DOHH2 (cell line): ENCODE results near the gene SLC9A8.

Experiments
- H3F3A ChIP-seq: fragments of 200-600 bp; sonication (generic), shearing (Covaris generic); 2 replicates; pipeline ENCODE4 v1.6.0; 2016; ENCODE audit warnings: antibody characterized with exemption, mild to moderate bottlenecking; ENCODE audit not compliant: control insufficient read depth, insufficient read depth
- H3K27ac ChIP-seq: fragments of 200-600 bp; sonication (generic); 2 replicates; pipeline ENCODE4 v1.5.1; 2014; ENCODE audit warnings: low read depth, mild to moderate bottlenecking, low read length, moderate library complexity
- H3K27me3 ChIP-seq: fragments of 200-600 bp; sonication (generic); 2 replicates; pipeline ENCODE4 v1.6.1; 2014; ENCODE audit warnings: mild to moderate bottlenecking, low read length, mixed read lengths; ENCODE audit not compliant: control insufficient read depth
- H3K36me3 ChIP-seq: fragments of 200-600 bp; sonication (generic); 2 replicates; pipeline ENCODE4 v1.6.1; 2014; ENCODE audit warnings: mild to moderate bottlenecking, low read length, moderate library complexity, mixed read lengths; ENCODE audit not compliant: control insufficient read depth
- H3K4me1 ChIP-seq: fragments of 200-600 bp; sonication (generic); 2 replicates; pipeline ENCODE4 v1.6.1; 2014; ENCODE audit warnings: mild to moderate bottlenecking, low read length, mixed read lengths; ENCODE audit not compliant: control insufficient read depth
- H3K4me2 ChIP-seq: fragments of 200-600 bp; sonication (generic); 2 replicates; pipeline ENCODE4 v1.6.0; 2014; ENCODE audit warnings: mild to moderate bottlenecking, low read length, moderate library complexity
- H3K4me3 ChIP-seq: fragments of 200-600 bp; sonication (generic); 2 replicates; pipeline ENCODE4 v1.5.1; 2014; ENCODE audit warnings: mild to moderate bottlenecking, low read length, mixed read lengths
- H3K79me2 ChIP-seq: fragments of 200-600 bp; sonication (generic); 2 replicates; pipeline ENCODE4 v1.6.1; 2014; ENCODE audit warnings: mild to moderate bottlenecking, low read length, mixed read lengths; ENCODE audit not compliant: control insufficient read depth
- H3K9me2 ChIP-seq: fragments of 200-600 bp; sonication (generic); replicated peaks from 2 replicates; pipeline ENCODE4 v1.6.1; 2014; ENCODE audit warnings: mild to moderate bottlenecking, low read length, mixed read lengths; ENCODE audit not compliant: control insufficient read depth
- H3K9me3 ChIP-seq: fragments of 200-600 bp; sonication (generic); 2 replicates; pipeline ENCODE4 v1.6.1; 2014; ENCODE audit warnings: antibody characterized with exemption, low read length, mixed read lengths; ENCODE audit not compliant: control insufficient read depth, insufficient read depth
- H4K20me1 ChIP-seq: fragments of 200-600 bp; sonication (generic); 2 replicates; pipeline ENCODE4 v1.6.0; 2014; ENCODE audit warnings: low read depth, mild to moderate bottlenecking, antibody characterized with exemption, low read length, moderate library complexity; ENCODE audit not compliant: control insufficient read depth, insufficient read depth
- CTCF ChIP-seq: fragments of 200-600 bp; sonication (generic); IDR thresholded peaks from one replicate; pipeline ENCODE4 v1.5.1; 2014; ENCODE audit warnings: antibody characterized with exemption, mild to moderate bottlenecking, low read depth, low read length; ENCODE audit not compliant: poor library complexity, severe bottlenecking
- EZH2phosphoT487 ChIP-seq: fragments of 200-600 bp; sonication (generic); IDR thresholded peaks from 2 replicates; pipeline ENCODE4 v1.6.1; 2017; ENCODE audit warnings: borderline replicate concordance, mild to moderate bottlenecking, antibody characterized with exemption, low read length, moderate library complexity, mixed read lengths

Gene SLC9A8

GRCh38 chr20:49886571-49887213, 74.1 kb downstream of the SLC9A8 start:
- Histone ChIP-seq H3K4me3 (no peak overlapping the region), H3K9me3 (no peaks in the 10 kb centered on the region), H3K79me2 (no peaks in the 10 kb centered on the region), H3K9me2 (no peaks in the 10 kb centered on the region), H3F3A (peaks cover 2% of the 10 kb centered on the region; the same call in 1 of the 2 replicates), H3K27me3 (no peaks in the 10 kb centered on the region), H3K4me1 (peaks cover 8% of the 10 kb centered on the region), H3K4me2 (no peak overlapping the region), H3K27ac (no peak overlapping the region), H3K36me3 (peaks cover 26% of the 10 kb centered on the region; the same call in 1 of the 2 replicates), H4K20me1 (no peaks in the 10 kb centered on the region)
- no peak for TF ChIP-seq EZH2phosphoT487

- H3K79me2 ChIP-seq = no peaks in the 10 kb centered on the region
- no peak overlapping the region for H3K4me2 ChIP-seq
- H3K9me3 ChIP-seq = no peaks in the 10 kb centered on the region
- TF ChIP-seq CTCF = no peak
- TF ChIP-seq EZH2phosphoT487 = no peak
- H3K36me3 ChIP-seq = peaks cover 26% of the 10 kb centered on the region; the same call in 1 of the 2 replicates
- no peaks in the 10 kb centered on the region for H4K20me1 ChIP-seq
- no peak overlapping the region for H3K4me3 ChIP-seq
- no peak overlapping the region for H3K27ac ChIP-seq
- H3K27me3 ChIP-seq = no peaks in the 10 kb centered on the region
- peaks cover 3% of the 10 kb centered on the region; the same call in 1 of the 2 replicates for H3F3A ChIP-seq
- peaks cover 8% of the 10 kb centered on the region for H3K4me1 ChIP-seq
- H3K9me2 ChIP-seq = no peaks in the 10 kb centered on the region
These were observed 74.9 kb downstream of the SLC9A8 start for GRCh38 chr20:49887251-49888211.

- peak overlapping the region; percentile 32; the same call in 1 of the 2 replicates for H3K4me2 ChIP-seq
- no peaks in the 10 kb centered on the region for H3K79me2 ChIP-seq
- H3F3A ChIP-seq = peaks cover 3% of the 10 kb centered on the region; the same call in 1 of the 2 replicates
- no peaks in the 10 kb centered on the region for H4K20me1 ChIP-seq
- peaks cover 21% of the 10 kb centered on the region; the same call in 1 of the 2 replicates for H3K36me3 ChIP-seq
- H3K9me3 ChIP-seq = no peaks in the 10 kb centered on the region
- no peak overlapping the region for H3K27ac ChIP-seq
- H3K4me1 ChIP-seq = peaks cover 8% of the 10 kb centered on the region
- TF ChIP-seq EZH2phosphoT487 = no peak
- peak; percentile 95 for TF ChIP-seq CTCF
- no peaks in the 10 kb centered on the region for H3K9me2 ChIP-seq
- H3K27me3 ChIP-seq = no peaks in the 10 kb centered on the region
- no peak overlapping the region for H3K4me3 ChIP-seq
These were observed 75.8 kb downstream of the SLC9A8 start for GRCh38 chr20:49888212-49889000.
